ENCODE results near the gene ARMH4. TPM values are rescaled to one million over a fixed set of nuclear protein-coding genes. Genes with fewer than 3 reads are reported as not detected.

The ARMH4 gene
- total and polyA plus RNA-seq, 10 donors, result 0.02 to 3.7 (median 1.2) TPM

GRCh38 chr14:57960946-57961785 lies 190.8 kb downstream of the ARMH4 start:
- WGBS, 5 donors, result 81 to 87% (median 83%) methylated on average over 16 of the region's 16 CpGs
- TF ChIP-seq POLR2AphosphoS5 (IDR thresholded peaks at IDR 0.05) (no peak), POLR2A (IDR thresholded peaks at IDR 0.05) (no peak)
- no peak for DNase-seq
- intact Hi-C loops (cut with DNase I; ENCODE audit: low total_unique reads), result no loop called here
- Histone ChIP-seq H3K27ac (peak overlapping the region in 1 of 8 donors; percentile 48), H3K4me3 (no peak overlapping the region), H3K9me3 (peaks cover 0 to under 1% (median 0%) of the 10 kb centered on the region in 8 donors), H3K27me3 (replicated peaks in 1 of 7) (peaks cover 0 to 13% (median 0%) of the 10 kb centered on the region in 7 donors), H3K36me3 (no peaks in the 10 kb centered on the region), H3K4me1 (peaks cover 0 to 8% (median 0%) of the 10 kb centered on the region in 6 donors)

- peaks cover 0 to 11% (median 6%) of the 10 kb centered on the region in 8 donors for H3K9me3 ChIP-seq
- TF ChIP-seq CTCF (IDR thresholded peaks at IDR 0.05 in 8 of 11, conservative IDR thresholded peaks at IDR 0.05 in 3 of 11) (no peak), POLR2AphosphoS5 (IDR thresholded peaks at IDR 0.05) (no peak), POLR2A (IDR thresholded peaks at IDR 0.05) (no peak)
- H3K27ac ChIP-seq, result no peak overlapping the region
- DNase-seq, result no peak
- intact Hi-C loops (cut with DNase I; ENCODE audit: low total_unique reads), result no loop called here
- H3K4me3 ChIP-seq, result no peak overlapping the region
- H3K36me3 ChIP-seq, result no peaks in the 10 kb centered on the region
- peaks cover 0 to 4% (median 0%) of the 10 kb centered on the region in 7 donors for H3K27me3 ChIP-seq (replicated peaks in 1 of 7)
- no peaks in the 10 kb centered on the region for H3K4me1 ChIP-seq
- 86 to 97% (median 88%) methylated on average over 2 of the region's 2 CpGs for WGBS, 5 donors
These were observed 194.6 kb downstream of the ARMH4 start for GRCh38 chr14:57957441-57957840.

Small RNA genes lying within 50 kb of the gene (small RNA-seq; reads per million reads assigned to genes)
- gene RN7SL598P, result 0 to 0.15 (median 0) reads per million in 4 donors

Other genes starting within 250 kb of the ARMH4 start
- 10 to 100 TPM; 42.0 to 69.9 (median 55.5) TPM for gene ACTR10, start 47.9 kb upstream of the ARMH4 start, total RNA-seq
- 10 to 100 TPM; 55.7 to 74.5 (median 60.1) TPM for gene ACTR10, start 47.9 kb upstream of the ARMH4 start, polyA plus RNA-seq
- 100 to 1,000 TPM in 5 of 7 donors, 10 to 100 TPM in 2; 91.7 to 156 (median 122) TPM for gene PSMA3, start 92.6 kb upstream of the ARMH4 start, total RNA-seq
- gene PSMA3, start 92.6 kb upstream of the ARMH4 start, polyA plus RNA-seq, result 100 to 1,000 TPM; 108 to 162 (median 119) TPM
- gene ARID4A, start 146.3 kb upstream of the ARMH4 start, total RNA-seq, result 10 to 100 TPM; 34.5 to 55.0 (median 51.6) TPM
- gene ARID4A, start 146.3 kb upstream of the ARMH4 start, polyA plus RNA-seq, result 1 to 10 TPM; 7.3 to 9.4 (median 8.3) TPM
- 1 to 10 TPM in 1 of 7 donors, under 1 TPM in 1, not detected in 5; 0.95 to 1.1 TPM for gene TOMM20L, start 243.7 kb upstream of the ARMH4 start, total RNA-seq
- gene TOMM20L, start 243.7 kb upstream of the ARMH4 start, polyA plus RNA-seq, result under 1 TPM in 1 of 3 donors, not detected in 2; 0.29 TPM

Measured in spleen (tissue), 11 donors.